NT2/D1 (cell line): ENCODE results near the gene F9.

Experiments used
- YY1 ChIP-seq: IDR thresholded peaks from 2 replicates; pipeline ENCODE4 v1.6.1; 2011; ENCODE audit not compliant: insufficient read length, insufficient read depth
- ZNF274 ChIP-seq: IDR thresholded peaks from 2 replicates; pipeline ENCODE4 v1.6.1; 2011; ENCODE audit warnings: mild to moderate bottlenecking, low read depth, low read length

GRCh38 chrX:139581068-139581467 lies 50.5 kb downstream of the F9 start:
- TF ChIP-seq YY1 (no peak), ZNF274 (no peak)
